ENCODE data around the gene NLRP10. TPM values are rescaled to one million over a fixed set of nuclear protein-coding genes. Genes with fewer than 3 reads are reported as not detected.

The NLRP10 gene
- total and polyA plus RNA-seq, 2 donors from 2014 or later, result not detected

DNA sequence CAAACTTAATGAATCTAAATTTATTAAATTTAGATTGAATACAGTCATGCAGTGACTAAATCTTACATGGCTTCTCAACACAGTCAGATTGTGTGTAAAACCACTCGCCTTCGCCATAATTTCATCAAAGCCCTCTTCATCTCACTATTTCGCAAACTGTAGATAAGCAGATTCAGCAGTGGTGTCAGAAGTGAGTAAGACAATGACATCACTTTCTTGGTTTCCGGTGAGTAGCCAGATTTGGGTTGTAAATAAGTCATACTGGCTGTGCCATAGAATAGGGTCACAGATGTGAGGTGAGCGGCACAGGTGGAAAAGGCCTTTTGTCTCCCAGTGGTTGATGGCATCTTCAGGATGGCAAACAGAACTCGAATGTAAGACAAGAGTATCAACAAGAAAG, 37.6 kb downstream of the NLRP10 start:
- Histone ChIP-seq H3K9ac (ENCODE audit: low read length in 3 of 3) (no peak overlapping the region), H3K27ac (ENCODE audit: low read depth in 2 of 2, low read length in 2 of 2) (no peak overlapping the region), H3K27me3 (ENCODE audit: control insufficient read depth, insufficient read depth, low read length) (no peaks in the 10 kb centered on the region), H3K36me3 (ENCODE audit: control insufficient read depth in 2 of 3, insufficient read depth in 3 of 3, low read length in 3 of 3) (no peaks in the 10 kb centered on the region), H3K4me1 (ENCODE audit: control insufficient read depth in 2 of 3, insufficient read depth in 2 of 3, low read depth in 1 of 3, low read length in 3 of 3) (no peaks in the 10 kb centered on the region), H3K9me3 (ENCODE audit: control insufficient read depth in 2 of 3, insufficient read depth in 1 of 3, low read length in 3 of 3) (no peaks in the 10 kb centered on the region), H3K4me3 (ENCODE audit: low read length in 3 of 3) (no peak overlapping the region)
- TF ChIP-seq, protein P1, sequence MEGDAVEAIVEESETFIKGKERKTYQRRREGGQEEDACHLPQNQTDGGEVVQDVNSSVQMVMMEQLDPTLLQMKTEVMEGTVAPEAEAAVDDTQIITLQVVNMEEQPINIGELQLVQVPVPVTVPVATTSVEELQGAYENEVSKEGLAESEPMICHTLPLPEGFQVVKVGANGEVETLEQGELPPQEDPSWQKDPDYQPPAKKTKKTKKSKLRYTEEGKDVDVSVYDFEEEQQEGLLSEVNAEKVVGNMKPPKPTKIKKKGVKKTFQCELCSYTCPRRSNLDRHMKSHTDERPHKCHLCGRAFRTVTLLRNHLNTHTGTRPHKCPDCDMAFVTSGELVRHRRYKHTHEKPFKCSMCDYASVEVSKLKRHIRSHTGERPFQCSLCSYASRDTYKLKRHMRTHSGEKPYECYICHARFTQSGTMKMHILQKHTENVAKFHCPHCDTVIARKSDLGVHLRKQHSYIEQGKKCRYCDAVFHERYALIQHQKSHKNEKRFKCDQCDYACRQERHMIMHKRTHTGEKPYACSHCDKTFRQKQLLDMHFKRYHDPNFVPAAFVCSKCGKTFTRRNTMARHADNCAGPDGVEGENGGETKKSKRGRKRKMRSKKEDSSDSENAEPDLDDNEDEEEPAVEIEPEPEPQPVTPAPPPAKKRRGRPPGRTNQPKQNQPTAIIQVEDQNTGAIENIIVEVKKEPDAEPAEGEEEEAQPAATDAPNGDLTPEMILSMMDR (IDR thresholded peaks at IDR 0.05; ENCODE audit: borderline replicate concordance, extremely low read depth, insufficient read depth), result no peak
- FAIRE-seq, result no peak
- intact Hi-C loops (cut with DNase I), result no loop called here
- no peak for DNase-seq

DNA sequence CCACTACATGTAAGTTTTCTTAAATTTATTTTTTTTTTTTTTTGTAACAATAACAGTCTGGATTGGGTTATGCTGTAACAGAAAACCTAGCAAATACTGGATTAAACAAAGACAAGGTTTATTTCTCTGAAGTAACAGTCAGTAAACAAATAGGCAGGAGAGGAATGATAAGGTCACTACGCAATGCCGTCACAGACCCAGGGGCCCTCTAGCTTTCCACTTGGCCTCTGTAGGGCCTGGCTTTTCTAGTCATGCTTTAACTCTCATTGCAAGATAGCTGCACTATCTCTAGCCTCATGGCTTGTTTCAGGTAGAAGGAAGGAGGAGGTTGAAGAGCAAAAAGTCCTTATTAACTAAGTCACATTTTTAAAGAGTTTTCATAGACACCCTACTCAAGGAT, 40.7 kb downstream of the NLRP10 start:
- Histone ChIP-seq H3K36me3 (ENCODE audit: control insufficient read depth in 2 of 3, insufficient read depth in 3 of 3, low read length in 3 of 3) (no peaks in the 10 kb centered on the region), H3K27me3 (ENCODE audit: control insufficient read depth, insufficient read depth, low read length) (no peaks in the 10 kb centered on the region), H3K27ac (ENCODE audit: low read depth in 2 of 2, low read length in 2 of 2) (no peak overlapping the region), H3K9me3 (ENCODE audit: control insufficient read depth in 2 of 3, insufficient read depth in 1 of 3, low read length in 3 of 3) (no peaks in the 10 kb centered on the region), H3K4me3 (ENCODE audit: low read length in 3 of 3) (no peak overlapping the region), H3K4me1 (ENCODE audit: control insufficient read depth in 2 of 3, insufficient read depth in 2 of 3, low read depth in 1 of 3, low read length in 3 of 3) (no peaks in the 10 kb centered on the region), H3K9ac (ENCODE audit: low read length in 3 of 3) (no peak overlapping the region)
- intact Hi-C loops (cut with DNase I), result no loop called here
- DNase-seq (no peak), FAIRE-seq (no peak)
- TF ChIP-seq, protein P1 (IDR thresholded peaks at IDR 0.05; ENCODE audit: borderline replicate concordance, extremely low read depth, insufficient read depth), result no peak

DNA sequence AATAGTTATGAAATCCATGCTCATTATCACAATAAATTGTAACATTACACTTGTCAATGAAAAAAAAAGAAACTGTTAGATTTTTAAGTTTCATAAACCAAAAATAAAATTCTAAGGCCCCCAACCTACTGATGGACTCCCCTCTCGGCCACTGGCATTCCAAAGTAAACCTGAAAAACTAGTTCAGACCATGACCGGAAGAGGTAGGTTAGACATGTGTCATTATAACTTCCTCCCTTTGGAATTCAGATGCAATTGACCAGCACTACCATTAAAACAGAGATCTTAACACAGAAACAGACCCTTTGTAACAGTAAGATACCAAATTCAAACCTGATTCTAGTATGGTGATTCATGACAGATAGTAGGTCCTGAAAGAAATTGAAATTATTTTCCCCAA, 47.1 kb downstream of the NLRP10 start:
- no peak overlapping the region for H3K9ac ChIP-seq (ENCODE audit: low read length in 3 of 3)
- intact Hi-C loops (cut with DNase I), result no loop called here
- no peaks in the 10 kb centered on the region for H3K4me1 ChIP-seq (ENCODE audit: control insufficient read depth in 2 of 3, insufficient read depth in 2 of 3, low read depth in 1 of 3, low read length in 3 of 3)
- H3K4me3 ChIP-seq (ENCODE audit: low read length in 3 of 3), result no peak overlapping the region
- no peaks in the 10 kb centered on the region for H3K36me3 ChIP-seq (ENCODE audit: control insufficient read depth in 2 of 3, insufficient read depth in 3 of 3, low read length in 3 of 3)
- TF ChIP-seq, protein P1 (IDR thresholded peaks at IDR 0.05; ENCODE audit: borderline replicate concordance, extremely low read depth, insufficient read depth), result no peak
- no peak overlapping the region for H3K27ac ChIP-seq (ENCODE audit: low read depth in 2 of 2, low read length in 2 of 2)
- no peaks in the 10 kb centered on the region for H3K9me3 ChIP-seq (ENCODE audit: control insufficient read depth in 2 of 3, insufficient read depth in 1 of 3, low read length in 3 of 3)
- H3K27me3 ChIP-seq (ENCODE audit: control insufficient read depth, insufficient read depth, low read length), result no peaks in the 10 kb centered on the region
- DNase-seq, result no peak
- no peak for FAIRE-seq

Other genes starting within 250 kb of the NLRP10 start
- 0.25 TPM for gene OR5P2, start 168.5 kb downstream of the NLRP10 start, total RNA-seq
- gene OR5P2, start 168.5 kb downstream of the NLRP10 start, polyA plus RNA-seq (ENCODE audit: insufficient read depth, low read depth, low replicate concordance), result not detected
- not detected for gene OR5P3, start 134.6 kb downstream of the NLRP10 start, total RNA-seq
- not detected for gene OR5P3, start 134.6 kb downstream of the NLRP10 start, polyA plus RNA-seq (ENCODE audit: insufficient read depth, low read depth, low replicate concordance)
- gene OR10A6, start 34.2 kb downstream of the NLRP10 start, total RNA-seq, result not detected
- not detected for gene OR10A6, start 34.2 kb downstream of the NLRP10 start, polyA plus RNA-seq (ENCODE audit: insufficient read depth, low read depth, low replicate concordance)
- gene OR10A3, start 23.7 kb downstream of the NLRP10 start, total RNA-seq, result not detected
- not detected for gene OR10A3, start 23.7 kb downstream of the NLRP10 start, polyA plus RNA-seq (ENCODE audit: insufficient read depth, low read depth, low replicate concordance)
- gene EIF3F, start 21.9 kb upstream of the NLRP10 start, total RNA-seq, result 174 TPM
- 218 TPM for gene EIF3F, start 21.9 kb upstream of the NLRP10 start, polyA plus RNA-seq (ENCODE audit: insufficient read depth, low read depth, low replicate concordance)
- gene TUB, start 115.8 kb upstream of the NLRP10 start, total RNA-seq, result 6.8 TPM
- 5.9 TPM for gene TUB, start 115.8 kb upstream of the NLRP10 start, polyA plus RNA-seq (ENCODE audit: insufficient read depth, low read depth, low replicate concordance)
- gene RIC3, start 203.6 kb upstream of the NLRP10 start, total RNA-seq, result 30.7 TPM
- 10.5 TPM for gene RIC3, start 203.6 kb upstream of the NLRP10 start, polyA plus RNA-seq (ENCODE audit: insufficient read depth, low read depth, low replicate concordance)